HG02840 (cell line): ENCODE results near the gene FBN1.

Experiments
- ATAC-seq: cut with Tn5 transposase; IDR thresholded peaks from one replicate; pipeline ENCODE4 v1.9.1; 2021; ENCODE audit warnings: mild to moderate bottlenecking, moderate library complexity, moderate number of reproducible peaks; ENCODE audit not compliant: unreplicated experiment, low FRiP score

The FBN1 gene

DNA sequence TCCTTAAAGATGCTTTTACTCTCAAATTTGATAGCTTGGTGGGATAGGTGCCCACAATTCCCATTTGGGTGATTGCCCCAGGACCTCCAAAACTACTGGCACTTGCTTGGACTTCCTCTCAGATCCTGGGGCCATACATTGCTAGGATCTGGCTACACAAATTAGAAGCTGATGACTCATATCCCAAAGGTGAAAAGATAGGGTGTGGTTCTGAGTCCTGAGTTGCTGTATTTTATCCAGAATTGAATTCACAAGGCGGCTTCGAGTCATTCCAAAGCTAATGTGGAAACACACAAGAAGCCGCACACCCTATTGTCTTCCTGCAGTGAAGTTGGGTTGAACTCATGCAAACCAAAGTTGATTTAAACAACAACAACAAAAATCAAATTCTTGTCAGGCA is 260.9 kb downstream of the FBN1 start:
- ATAC-seq = no peak

DNA sequence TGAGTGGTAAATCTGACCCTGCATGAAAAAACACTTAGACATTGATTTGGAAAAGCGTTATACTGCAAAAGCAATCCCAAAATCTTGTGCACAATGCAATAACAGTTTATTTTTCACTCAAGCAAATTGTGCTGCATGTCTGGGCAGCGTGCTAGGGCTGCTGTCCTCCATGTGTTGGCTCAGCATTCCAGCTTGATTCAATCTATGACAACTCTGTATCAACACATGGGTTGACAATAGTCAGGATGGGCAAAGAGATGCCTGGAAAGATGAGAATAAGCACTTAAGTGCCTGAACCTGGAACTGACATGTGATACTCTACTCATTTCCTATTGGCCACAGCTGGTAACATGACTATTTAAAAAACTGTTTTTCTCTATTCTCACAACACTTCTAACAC is 262.5 kb downstream of the FBN1 start:
- no peak for ATAC-seq

DNA sequence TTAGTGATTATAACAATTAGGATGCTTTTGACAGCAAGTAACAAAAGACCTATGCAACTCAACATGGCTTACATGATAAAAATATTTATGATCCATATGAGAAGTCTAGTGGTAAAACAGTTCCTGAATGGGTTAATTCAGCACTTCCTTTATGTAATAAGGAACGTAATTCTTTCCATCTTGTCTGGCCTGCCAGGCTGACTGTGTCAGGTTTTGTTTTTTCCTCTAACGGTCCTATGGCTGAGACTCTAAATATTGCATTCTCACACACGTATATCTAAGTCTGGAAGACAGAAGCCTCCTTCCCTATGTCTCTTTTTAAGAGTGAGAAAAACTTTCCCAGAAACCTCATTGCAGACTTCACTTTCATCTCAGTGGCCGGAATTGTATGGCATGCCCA is 263.6 kb downstream of the FBN1 start:
- no peak for ATAC-seq

DNA sequence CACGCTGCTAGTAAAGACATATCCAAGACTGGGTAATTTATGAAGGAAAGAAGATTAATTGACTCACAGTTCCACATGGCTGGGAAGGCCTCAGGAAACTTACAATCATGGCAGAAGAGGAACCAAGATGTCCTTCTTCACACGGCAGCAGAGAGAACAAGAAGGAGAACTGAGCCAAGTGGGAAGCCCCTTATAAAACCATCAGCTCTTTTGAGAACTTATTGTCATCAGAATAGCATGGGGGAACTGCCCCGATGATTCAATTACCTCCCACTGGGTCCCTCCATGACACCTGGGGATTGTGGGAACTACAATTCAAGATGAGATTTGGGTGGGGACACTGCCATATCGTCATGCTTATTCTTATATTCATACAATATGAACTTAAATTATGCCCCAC is 265.3 kb downstream of the FBN1 start:
- no peak for ATAC-seq

DNA sequence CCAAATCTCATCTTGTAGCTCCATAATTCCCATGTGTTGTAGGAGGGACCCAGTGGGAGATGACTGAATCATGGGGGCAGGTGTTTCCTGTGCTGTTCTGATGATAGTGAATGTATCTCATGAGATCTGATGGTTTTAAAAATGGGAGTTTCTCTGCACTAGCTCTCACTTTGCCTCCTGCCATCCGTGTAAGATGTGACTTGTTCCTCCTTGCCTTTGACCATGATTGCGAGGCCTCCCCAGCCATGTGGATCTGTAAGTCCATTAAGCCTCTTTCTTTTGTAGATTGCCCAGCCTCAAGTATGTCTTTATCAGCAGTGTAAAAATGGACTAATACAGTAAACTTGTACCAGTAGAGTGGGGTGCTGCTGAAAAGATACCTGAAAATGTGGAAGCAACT is 269.7 kb downstream of the FBN1 start:
- no peak for ATAC-seq

DNA sequence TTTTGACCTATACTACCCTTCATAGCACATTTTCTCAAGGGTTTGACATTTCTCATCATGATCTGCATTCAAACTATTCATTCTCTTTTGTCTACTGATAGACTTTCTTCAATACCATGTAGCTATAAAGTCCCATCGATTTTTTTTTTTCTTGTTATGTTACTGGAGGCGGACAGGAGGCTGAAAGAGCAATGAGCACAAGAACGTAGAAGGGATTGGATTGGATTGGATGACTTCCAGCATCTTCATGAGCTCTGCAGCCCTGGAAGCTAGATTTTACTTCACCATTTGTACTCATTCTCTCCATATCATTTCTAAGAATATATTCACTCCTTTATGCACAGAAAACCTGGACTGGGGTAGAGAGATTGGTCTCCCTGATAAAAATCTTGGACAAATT is 271.0 kb downstream of the FBN1 start:
- no peak for ATAC-seq

DNA sequence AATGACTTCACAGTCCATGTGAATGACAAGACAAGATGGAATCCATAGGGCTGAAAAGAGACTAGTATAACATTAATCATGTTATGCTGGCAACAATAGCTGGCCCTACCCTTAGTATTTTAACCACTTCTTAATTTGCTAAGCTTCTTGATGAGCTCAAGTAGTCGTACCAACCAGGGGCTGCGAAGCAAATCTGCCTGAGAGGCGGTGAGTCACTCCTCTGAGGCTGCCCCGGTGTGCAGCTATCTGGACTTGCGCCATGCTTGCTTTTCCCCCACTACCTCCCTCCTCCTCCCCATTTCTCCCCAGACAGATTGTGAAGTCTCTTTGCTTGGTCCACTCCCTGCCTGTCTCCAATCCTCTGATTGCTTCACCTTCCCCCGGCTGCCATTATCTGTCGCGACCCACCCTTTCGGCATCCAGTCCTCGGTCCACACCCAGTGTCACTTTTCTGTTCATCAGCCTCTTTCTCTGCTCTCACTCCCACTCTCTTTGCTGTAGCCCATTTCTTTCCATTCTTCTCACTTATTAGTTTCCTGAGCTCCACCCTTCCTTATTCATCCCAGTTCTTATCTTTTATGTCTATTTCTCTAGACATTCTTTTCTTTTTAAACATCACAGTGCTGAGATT is 271.6 kb downstream of the FBN1 start:
- ATAC-seq = no peak

DNA sequence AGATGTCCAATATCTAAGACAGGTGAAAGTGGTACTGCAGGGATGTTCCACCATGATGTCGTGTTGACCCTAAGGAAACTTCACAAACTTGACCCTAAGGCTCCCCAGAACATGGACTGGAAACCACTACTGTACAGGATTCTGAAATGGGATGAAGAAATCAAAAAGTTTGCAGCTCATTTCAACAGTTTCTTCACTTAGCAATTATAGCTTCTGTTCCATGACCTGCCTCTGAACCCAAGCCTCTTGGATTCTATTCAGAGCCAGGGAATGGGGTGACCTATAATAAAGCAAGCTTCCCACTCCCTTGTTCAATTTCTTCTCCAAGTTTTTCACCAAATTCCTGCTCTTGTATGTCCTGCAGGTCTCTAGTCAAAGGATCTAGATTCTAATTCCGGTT is 273.5 kb downstream of the FBN1 start:
- ATAC-seq = no peak

DNA sequence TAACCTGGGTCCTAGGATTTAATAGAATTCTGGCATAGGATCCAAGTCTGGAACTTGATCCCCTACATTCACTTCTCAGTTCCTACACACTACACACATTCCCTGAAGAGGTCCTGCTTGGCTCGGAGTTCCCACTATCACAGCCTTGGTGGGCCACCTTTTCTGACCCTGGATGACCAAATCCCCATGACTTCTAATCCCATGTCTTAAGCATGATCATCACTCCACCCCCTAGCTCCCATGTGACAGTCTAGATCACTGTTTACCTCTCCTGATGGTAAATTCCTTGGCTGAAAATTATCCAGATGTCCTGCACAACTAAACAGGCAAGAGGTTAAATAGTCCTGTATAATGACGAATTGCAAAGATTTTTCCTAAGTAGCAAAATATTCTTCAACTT is 274.0 kb downstream of the FBN1 start:
- ATAC-seq = no peak

DNA sequence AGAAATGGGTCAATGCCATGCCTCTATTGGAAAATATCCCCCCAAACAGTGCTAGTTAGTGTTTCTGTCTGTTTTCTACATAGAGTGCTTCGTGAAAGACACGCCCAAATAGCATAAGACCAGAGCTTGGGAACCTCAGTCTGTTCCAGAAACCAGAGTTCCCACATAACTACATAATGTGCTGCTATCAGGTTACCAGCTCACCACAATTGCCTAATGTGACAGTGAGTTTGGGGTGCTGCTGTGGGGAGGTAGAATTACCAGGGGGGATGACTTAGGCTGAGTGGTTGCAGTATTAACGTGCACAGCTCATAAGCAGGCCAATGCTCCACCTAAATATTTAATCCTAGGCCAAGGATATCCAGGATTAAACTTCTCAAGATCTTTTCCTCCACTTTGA is 275.0 kb downstream of the FBN1 start:
- no peak for ATAC-seq

DNA sequence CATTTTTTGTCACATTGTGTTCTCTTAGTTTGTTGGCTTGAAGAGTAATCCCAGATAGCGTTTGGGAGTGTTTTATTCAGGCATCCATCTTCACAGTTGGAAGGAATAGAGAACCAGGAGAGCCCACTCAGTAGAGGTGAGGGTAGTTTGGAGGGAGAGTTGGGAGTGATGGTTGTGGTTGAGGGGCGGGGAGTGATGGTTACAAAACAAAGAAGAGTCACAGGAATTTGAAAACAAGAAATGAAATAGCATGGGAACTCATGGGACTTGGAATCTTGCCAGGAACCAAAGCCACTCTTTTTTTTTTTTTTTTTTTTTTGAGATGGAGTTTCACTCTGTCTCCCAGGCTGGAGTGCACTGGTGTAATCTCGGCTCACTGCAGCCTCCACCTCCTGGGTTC is 278.0 kb downstream of the FBN1 start:
- ATAC-seq = no peak

DNA sequence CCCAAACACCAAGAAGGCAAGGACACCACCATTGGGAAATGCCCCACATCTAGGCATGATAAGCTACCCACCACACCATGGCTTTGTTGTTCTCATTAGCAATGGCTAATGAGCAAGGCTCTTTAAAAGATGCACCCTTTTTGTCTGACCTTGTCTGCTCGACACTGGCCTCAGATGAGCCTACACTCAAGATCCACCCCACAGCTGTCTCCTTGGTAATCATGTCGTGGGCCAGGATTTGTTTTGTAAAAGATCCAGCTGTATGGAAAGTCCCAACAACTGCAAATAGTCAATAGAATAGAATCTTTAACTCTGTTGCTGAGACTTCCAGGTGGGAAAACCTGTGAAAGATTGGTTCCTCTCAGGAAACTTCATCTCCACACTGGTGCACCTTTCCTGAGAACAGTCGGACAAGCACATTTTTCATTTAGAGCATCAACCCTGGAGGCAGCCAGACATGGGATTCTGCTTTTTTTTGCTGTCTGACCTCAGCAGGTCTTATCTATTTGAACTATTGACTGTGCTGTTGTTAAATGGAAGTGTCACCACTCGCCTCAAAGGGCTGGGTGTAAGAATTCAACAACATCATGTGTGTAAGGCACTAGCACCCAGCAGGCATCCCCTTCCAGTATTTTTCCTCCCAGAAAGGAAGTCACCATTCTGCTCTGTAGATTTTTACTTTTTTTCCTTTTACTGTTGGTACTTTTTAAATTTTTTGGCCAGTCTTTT is 278.8 kb downstream of the FBN1 start:
- no peak for ATAC-seq

DNA sequence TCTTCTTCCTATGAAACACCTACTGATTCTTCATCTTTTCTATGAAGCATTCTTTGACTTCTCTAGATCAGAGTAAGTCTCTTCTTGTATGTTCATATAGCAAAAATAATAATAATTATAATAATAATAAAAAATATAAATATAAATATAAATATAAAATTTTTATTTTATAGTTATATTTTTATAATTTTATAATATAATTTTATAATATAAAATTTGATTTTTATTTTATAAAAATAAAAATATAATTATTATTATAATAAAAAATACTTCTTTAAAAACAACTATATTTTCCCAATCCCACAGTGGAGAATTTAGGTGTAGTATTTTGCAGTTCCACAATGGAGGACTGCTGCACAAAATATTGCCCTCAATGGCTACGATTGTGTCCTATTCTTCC is 279.9 kb downstream of the FBN1 start:
- no peak for ATAC-seq

DNA sequence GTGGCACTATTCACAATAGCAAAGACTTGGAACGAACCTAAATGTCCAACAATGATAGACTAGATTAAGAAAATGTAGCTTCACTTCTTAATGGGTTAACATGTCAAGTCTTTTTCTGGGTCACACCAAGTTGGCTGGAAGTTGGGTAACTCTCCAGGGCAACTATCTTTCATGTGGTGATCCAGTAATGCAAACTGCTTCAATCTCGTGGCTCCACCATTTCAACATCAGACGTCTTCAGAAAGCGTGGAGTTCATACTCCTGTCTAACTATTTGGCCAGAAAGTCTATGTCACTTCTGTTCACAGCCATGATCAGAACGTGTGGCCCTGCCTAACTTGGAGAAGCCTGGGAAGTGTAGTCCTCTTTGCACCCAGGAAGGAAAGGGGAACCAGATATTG is 282.0 kb downstream of the FBN1 start:
- ATAC-seq = no peak

DNA sequence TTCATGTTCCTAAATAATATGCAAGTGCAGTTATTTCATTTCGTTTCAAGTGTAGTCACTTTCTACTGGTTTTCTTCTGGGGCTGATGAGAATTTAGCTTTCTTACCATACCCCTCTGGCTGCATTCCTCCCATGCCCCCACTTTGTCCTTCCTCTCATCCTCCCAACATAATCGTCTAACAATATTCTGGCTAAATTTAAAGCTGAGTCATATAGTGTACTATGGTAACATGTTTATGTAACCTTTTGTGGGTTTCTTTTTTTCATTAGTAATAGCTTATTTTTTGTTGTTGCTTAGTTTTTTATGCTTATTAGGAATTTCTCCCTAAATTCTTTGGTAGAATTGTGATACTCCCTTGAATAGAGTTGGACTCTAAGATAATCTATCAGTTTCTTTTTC is 283.8 kb downstream of the FBN1 start:
- no peak for ATAC-seq

DNA sequence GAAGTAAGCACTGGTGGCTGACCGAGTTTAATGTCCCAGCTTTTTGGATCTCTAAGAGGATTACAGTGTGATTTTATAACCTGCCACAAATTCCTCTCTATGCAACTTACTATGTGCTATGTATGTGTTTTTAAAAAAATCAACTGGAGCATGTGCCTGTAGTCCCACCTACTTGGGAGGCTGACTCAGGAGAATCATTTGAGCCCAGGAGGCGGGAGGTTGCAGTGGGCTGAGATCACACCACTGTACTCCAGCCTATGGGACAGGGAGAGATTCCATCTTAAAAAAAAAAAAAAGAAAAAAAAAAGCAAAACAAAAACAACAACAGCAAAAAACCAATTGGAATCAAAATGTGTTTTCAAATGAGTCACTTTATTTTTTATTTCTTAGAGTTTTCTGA is 284.7 kb downstream of the FBN1 start:
- ATAC-seq = no peak
